ENCODE data around the gene DUSP3. TPM values are rescaled to one million over a fixed set of nuclear protein-coding genes. Genes with fewer than 3 reads are reported as not detected.

The DUSP3 gene
- total RNA-seq, 6 experiments from 2014 or later = 75.1 to 97.2 (median 87.7) TPM

DNA sequence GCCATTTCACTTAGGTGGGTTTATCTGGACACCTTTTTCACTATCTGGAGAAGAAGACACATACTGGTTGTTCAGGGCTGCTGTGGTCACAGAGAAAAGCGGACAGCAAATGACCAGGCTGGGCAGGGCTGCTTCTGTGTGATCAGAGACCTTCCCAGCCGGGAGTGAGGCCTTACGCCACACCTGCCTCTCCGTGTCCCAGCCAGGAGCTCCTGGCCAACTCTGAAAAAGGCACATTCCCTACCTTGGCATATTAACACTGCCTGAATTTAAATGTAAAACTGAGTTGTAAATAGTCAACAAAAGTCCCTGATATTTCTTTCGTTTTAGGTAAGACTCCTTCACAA is 11.1 kb downstream of the DUSP3 start:
- peak in 1 of 4 donors; percentile 20 for ATAC-seq
- Histone ChIP-seq H3K4me1 (peaks cover 0 to 25% (median 6%) of the 10 kb centered on the region in 4 donors), H3K27ac (no peak overlapping the region), H3K36me3 (peaks cover 2 to 29% (median 14%) of the 10 kb centered on the region in 4 donors), H3K9me3 (no peaks in the 10 kb centered on the region), H3K27me3 (no peaks in the 10 kb centered on the region), H3K4me3 (no peak overlapping the region)
- DNase-seq = peak in 2 of 3 donors; percentile 57 to 75
- TF ChIP-seq POLR2A (IDR thresholded peaks at IDR 0.05) = no peak
- TF ChIP-seq, protein P1, sequence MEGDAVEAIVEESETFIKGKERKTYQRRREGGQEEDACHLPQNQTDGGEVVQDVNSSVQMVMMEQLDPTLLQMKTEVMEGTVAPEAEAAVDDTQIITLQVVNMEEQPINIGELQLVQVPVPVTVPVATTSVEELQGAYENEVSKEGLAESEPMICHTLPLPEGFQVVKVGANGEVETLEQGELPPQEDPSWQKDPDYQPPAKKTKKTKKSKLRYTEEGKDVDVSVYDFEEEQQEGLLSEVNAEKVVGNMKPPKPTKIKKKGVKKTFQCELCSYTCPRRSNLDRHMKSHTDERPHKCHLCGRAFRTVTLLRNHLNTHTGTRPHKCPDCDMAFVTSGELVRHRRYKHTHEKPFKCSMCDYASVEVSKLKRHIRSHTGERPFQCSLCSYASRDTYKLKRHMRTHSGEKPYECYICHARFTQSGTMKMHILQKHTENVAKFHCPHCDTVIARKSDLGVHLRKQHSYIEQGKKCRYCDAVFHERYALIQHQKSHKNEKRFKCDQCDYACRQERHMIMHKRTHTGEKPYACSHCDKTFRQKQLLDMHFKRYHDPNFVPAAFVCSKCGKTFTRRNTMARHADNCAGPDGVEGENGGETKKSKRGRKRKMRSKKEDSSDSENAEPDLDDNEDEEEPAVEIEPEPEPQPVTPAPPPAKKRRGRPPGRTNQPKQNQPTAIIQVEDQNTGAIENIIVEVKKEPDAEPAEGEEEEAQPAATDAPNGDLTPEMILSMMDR (IDR thresholded peaks at IDR 0.05) = no peak
- 10% methylated on average over 2 of the region's 5 CpGs for WGBS (ENCODE audit: insufficient coverage, low coverage, low lambda C conversion rate, missing lambda C conversion rate)
- intact Hi-C loops (cut with DNase I) = loop anchor here in 1 of 2 donors (10.0 kb wide), 1 partner anchor 77 kb away; the partner anchor contains the start of gene CD300LG

DNA sequence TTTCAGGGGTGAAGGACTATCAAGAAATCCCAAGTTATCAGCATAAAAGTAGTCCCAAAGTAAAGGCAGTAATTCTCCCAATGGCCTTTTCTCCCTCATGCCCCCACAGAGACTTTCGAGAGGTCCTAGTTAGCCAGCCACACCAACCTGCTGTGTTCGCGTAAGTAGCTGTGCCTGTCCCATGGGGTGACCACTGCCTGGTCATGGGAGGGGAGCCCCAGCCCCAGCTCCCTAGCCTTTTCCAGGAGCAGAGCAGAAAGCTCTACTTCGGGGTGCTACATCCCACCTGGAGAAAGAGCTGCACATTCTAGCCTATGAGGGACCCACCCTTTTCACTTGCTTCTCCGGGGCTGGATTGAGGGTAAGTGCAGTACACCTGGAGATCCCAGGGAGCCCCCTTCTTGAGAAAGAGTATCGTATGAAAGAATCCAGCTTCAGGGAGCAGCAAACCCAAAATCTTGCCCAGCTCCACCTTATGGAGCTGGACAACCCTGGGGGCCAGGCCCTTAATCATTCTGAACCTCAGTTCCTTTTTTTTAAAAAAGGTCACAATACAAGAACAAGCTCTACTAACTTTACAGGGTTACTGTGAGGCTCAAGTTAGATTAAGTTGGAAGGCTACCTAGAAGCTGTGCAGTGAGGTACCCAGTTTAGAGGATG is 11.6 kb downstream of the DUSP3 start:
- ATAC-seq (no peak), DNase-seq (no peak)
- Histone ChIP-seq H3K4me1 (peaks cover 0 to 20% (median 3%) of the 10 kb centered on the region in 4 donors), H3K9me3 (no peaks in the 10 kb centered on the region), H3K36me3 (peaks cover 0 to 27% (median 12%) of the 10 kb centered on the region in 4 donors), H3K27me3 (no peaks in the 10 kb centered on the region), H3K27ac (no peak overlapping the region), H3K4me3 (no peak overlapping the region)
- TF ChIP-seq, protein P1 (IDR thresholded peaks at IDR 0.05) = no peak
- TF ChIP-seq POLR2A (IDR thresholded peaks at IDR 0.05) = no peak
- WGBS (ENCODE audit: insufficient coverage, low coverage, low lambda C conversion rate, missing lambda C conversion rate) = 53% methylated on average over 3 of the region's 6 CpGs
- intact Hi-C loops (cut with DNase I) = loop anchor here in 1 of 2 donors (10.0 kb wide), 1 partner anchor 78 kb away; the partner anchor contains the start of gene CD300LG

- H3K4me1 ChIP-seq = peaks cover 0 to 16% (median 2%) of the 10 kb centered on the region in 4 donors
- 49% methylated on average over 6 of the region's 7 CpGs for WGBS (ENCODE audit: insufficient coverage, low coverage, low lambda C conversion rate, missing lambda C conversion rate)
- no peak for DNase-seq
- intact Hi-C loops (cut with DNase I) = loop anchor here in 1 of 2 donors (10.0 kb wide), 1 partner anchor 78 kb away; the partner anchor contains the start of gene CD300LG
- no peaks in the 10 kb centered on the region for H3K27me3 ChIP-seq
- no peaks in the 10 kb centered on the region for H3K9me3 ChIP-seq
- peaks cover 0 to 27% (median 12%) of the 10 kb centered on the region in 4 donors for H3K36me3 ChIP-seq
- peak; percentile 25 to 38 (median 32) for ATAC-seq
- TF ChIP-seq, protein P1 (IDR thresholded peaks at IDR 0.05) = peak; percentile 51 to 89 (median 78)
- TF ChIP-seq POLR2A (IDR thresholded peaks at IDR 0.05) = no peak
- no peak overlapping the region for H3K27ac ChIP-seq
- H3K4me3 ChIP-seq = no peak overlapping the region
Observed at GRCh38 chr17:43766413-43767052, 12.2 kb downstream of the DUSP3 start.

- no peak overlapping the region for H3K4me3 ChIP-seq
- H3K27ac ChIP-seq = no peak overlapping the region
- intact Hi-C loops (cut with DNase I) = loop anchor here in 1 of 2 donors (10.0 kb wide), 1 partner anchor 84 kb away; the partner anchor contains the start of gene CD300LG
Observed at GRCh38 chr17:43760254-43760852, 18.4 kb downstream of the DUSP3 start.

More at GRCh38 chr17:43760254-43760852, 18.4 kb downstream of the DUSP3 start:
- no peak for TF ChIP-seq POLR2A (IDR thresholded peaks at IDR 0.05)
- TF ChIP-seq, protein P1 (IDR thresholded peaks at IDR 0.05) = peak; percentile 99 to 100 (median 100)
- H3K4me1 ChIP-seq = peaks cover 0 to 2% (median 0%) of the 10 kb centered on the region in 4 donors
- WGBS (ENCODE audit: insufficient coverage, low coverage, low lambda C conversion rate, missing lambda C conversion rate) = 2% methylated on average over 8 of the region's 10 CpGs
- no peaks in the 10 kb centered on the region for H3K9me3 ChIP-seq
- peaks cover 0 to 2% (median 0%) of the 10 kb centered on the region in 4 donors for H3K36me3 ChIP-seq
- DNase-seq (peak; percentile 92), ATAC-seq (peak; percentile 97 to 100 (median 98))
- peaks cover 0 to 4% of the 10 kb centered on the region in 2 donors for H3K27me3 ChIP-seq

All from right lobe of liver (tissue), 6 donors.